Endometrial microvascular endothelial cells (primary cell): ENCODE results near the gene PLA2G12A. TPM values are rescaled to one million over a fixed set of nuclear protein-coding genes. Genes with fewer than 3 reads are reported as not detected.
"Not testable (repeated sequence)": the region's sequence is repeated elsewhere in the genome, so short reads cannot be mapped to it uniquely, and the experiment has no call there.

Source experiments
- in situ Hi-C: cut with HindIII; loops from 2 replicates; pipeline ENCODE4 v1.10.0; 2017; ENCODE audit warnings: low sequenced_read_pairs, low pct_unique_long_range_greater_than_20kb; ENCODE audit errors: inconsistent ontology term
- total RNA-seq: library from RNA; depleted of rRNA; stranded (reverse); fragments of >200 nt; gene quantifications from one replicate; pipeline ENCODE4 v1.2.3, GENCODE V29; 2015; ENCODE audit errors: inconsistent ontology term

Gene PLA2G12A
- total RNA-seq, 1 donor from 2014 or later = 9.0 TPM

GRCh38 chr4:109690690-109691410 lies 39.0 kb downstream of the PLA2G12A start:
- in situ Hi-C loops = no loop called here

GRCh38 chr4:109684727-109685126 lies 45.1 kb downstream of the PLA2G12A start:
- in situ Hi-C loops = no loop called here

- in situ Hi-C loops = no loop called here
Observed at GRCh38 chr4:109683621-109684253, 46.1 kb downstream of the PLA2G12A start.

GRCh38 chr4:109682875-109683274 lies 47.0 kb downstream of the PLA2G12A start:
- in situ Hi-C loops = no loop called here

GRCh38 chr4:109678925-109679324 lies 50.9 kb downstream of the PLA2G12A start:
- in situ Hi-C loops = not testable (repeated sequence)

- in situ Hi-C loops = not testable (repeated sequence)
Observed at GRCh38 chr4:109678472-109678871, 51.4 kb downstream of the PLA2G12A start.

GRCh38 chr4:109676886-109677285 lies 53.0 kb downstream of the PLA2G12A start:
- in situ Hi-C loops = no loop called here

- in situ Hi-C loops = no loop called here
Observed at GRCh38 chr4:109675843-109676242, 54.0 kb downstream of the PLA2G12A start.

GRCh38 chr4:109675181-109675580 lies 54.7 kb downstream of the PLA2G12A start:
- in situ Hi-C loops = no loop called here

GRCh38 chr4:109673303-109673702 lies 56.6 kb downstream of the PLA2G12A start:
- in situ Hi-C loops = no loop called here

- in situ Hi-C loops = no loop called here
Observed at GRCh38 chr4:109672169-109672930, 57.5 kb downstream of the PLA2G12A start.

- in situ Hi-C loops = no loop called here
Observed at GRCh38 chr4:109671350-109671749, 58.5 kb downstream of the PLA2G12A start.

- in situ Hi-C loops = no loop called here
Observed at GRCh38 chr4:109665783-109666485, 63.9 kb downstream of the PLA2G12A start.

GRCh38 chr4:109662771-109663170 lies 67.1 kb downstream of the PLA2G12A start:
- in situ Hi-C loops = no loop called here

- in situ Hi-C loops = no loop called here
Observed at GRCh38 chr4:109662116-109662515, 67.8 kb downstream of the PLA2G12A start.

Other genes with a start within 250 kb of the PLA2G12A start
- 24.3 TPM for gene MCUB, start 169.8 kb downstream of the PLA2G12A start, total RNA-seq
- gene CASP6, start 26.6 kb downstream of the PLA2G12A start, total RNA-seq = 37.9 TPM
- 46.2 TPM for gene CFI, start 71.9 kb upstream of the PLA2G12A start, total RNA-seq
- gene GAR1, start 85.7 kb upstream of the PLA2G12A start, total RNA-seq = 9.8 TPM
- gene RRH, start 97.9 kb upstream of the PLA2G12A start, total RNA-seq = not detected
- not detected for gene LRIT3, start 118.0 kb upstream of the PLA2G12A start, total RNA-seq
- not detected for gene EGF, start 182.8 kb upstream of the PLA2G12A start, total RNA-seq